Loucy (cell line): ENCODE data around the gene KRT24.

Experiments used
- CTCF ChIP-seq: fragments of 200-600 bp; sonication (generic); conservative IDR thresholded peaks from 2 replicates; pipeline ENCODE4 v1.5.1; 2014; ENCODE audit warnings: mild to moderate bottlenecking, antibody characterized with exemption, low read length
- EZH2phosphoT487 ChIP-seq: fragments of 200-600 bp; IDR thresholded peaks from 2 replicates; pipeline ENCODE4 v1.6.1; 2018; ENCODE audit warnings: antibody characterized with exemption, mild to moderate bottlenecking, moderate library complexity, borderline replicate concordance

- no peak for TF ChIP-seq CTCF
- TF ChIP-seq EZH2phosphoT487 = no peak
Measured at GRCh38 chr17:40678902-40679522, 24.5 kb downstream of the KRT24 start.
